Kidney epithelial cell (primary cell): Measurements from ENCODE around the gene DIP2C. TPM values are rescaled to one million over a fixed set of nuclear protein-coding genes. Genes with fewer than 3 reads are reported as not detected.

Source experiments
- DNase-seq: peaks from one replicate; pipeline ENCODE4 v3.0.0-alpha.2; 2010; ENCODE audit warnings: low read depth
- H3K27me3 ChIP-seq: 2 replicates; pipeline ENCODE4 v1.6.0; 2011; ENCODE audit warnings: low read length; ENCODE audit not compliant: control insufficient read depth, insufficient read depth
- H3K36me3 ChIP-seq: 2 replicates; pipeline ENCODE4 v1.5.1; 2011; ENCODE audit warnings: low read length; ENCODE audit not compliant: control insufficient read depth, insufficient read depth
- H3K4me3 ChIP-seq: 2 replicates; pipeline ENCODE4 v1.5.1; 2011; ENCODE audit warnings: low read depth, mild to moderate bottlenecking, control low read depth, low read length
- CTCF ChIP-seq: IDR thresholded peaks from 2 replicates; pipeline ENCODE4 v1.5.1; 2011; ENCODE audit warnings: mild to moderate bottlenecking, moderate library complexity, low read length, control low read depth, inconsistent platforms; ENCODE audit not compliant: insufficient read depth, poor library complexity, severe bottlenecking
- total RNA-seq: library from RNA; depleted of rRNA; stranded (reverse); fragments of >200 nt; gene quantifications from 2 replicates; pipeline ENCODE4 v1.2.3, GENCODE V29; 2015

The DIP2C gene
- total RNA-seq, 1 donor from 2014 or later = 19.2 TPM

GRCh38 chr10:367636-368035, 321.8 kb downstream of the DIP2C start:
- Histone ChIP-seq H3K4me3 (no peak overlapping the region), H3K36me3 (no peaks in the 10 kb centered on the region), H3K27me3 (no peaks in the 10 kb centered on the region)
- DNase-seq = no peak
- no peak for TF ChIP-seq CTCF

GRCh38 chr10:366186-366585, 323.3 kb downstream of the DIP2C start:
- no peak for TF ChIP-seq CTCF
- Histone ChIP-seq H3K4me3 (no peak overlapping the region), H3K27me3 (no peaks in the 10 kb centered on the region), H3K36me3 (no peaks in the 10 kb centered on the region)
- no peak for DNase-seq

GRCh38 chr10:364267-364775, 325.1 kb downstream of the DIP2C start:
- no peak for TF ChIP-seq CTCF
- Histone ChIP-seq H3K27me3 (no peaks in the 10 kb centered on the region), H3K4me3 (no peak overlapping the region), H3K36me3 (no peaks in the 10 kb centered on the region)
- DNase-seq = no peak

- no peak for TF ChIP-seq CTCF
- H3K4me3 ChIP-seq = no peak overlapping the region
- DNase-seq = no peak
- no peaks in the 10 kb centered on the region for H3K36me3 ChIP-seq
- no peaks in the 10 kb centered on the region for H3K27me3 ChIP-seq
These were observed 326.3 kb downstream of the DIP2C start for GRCh38 chr10:363152-363551.

GRCh38 chr10:361203-362081, 328.0 kb downstream of the DIP2C start:
- TF ChIP-seq CTCF = no peak
- DNase-seq = no peak
- Histone ChIP-seq H3K36me3 (no peaks in the 10 kb centered on the region), H3K27me3 (no peaks in the 10 kb centered on the region), H3K4me3 (no peak overlapping the region)
